H1 (cell line): ENCODE results near the gene TGFBRAP1. TPM values are rescaled to one million over a fixed set of nuclear protein-coding genes. Genes with fewer than 3 reads are reported as not detected.

Experiments
- CBX5 ChIP-seq: fragments of 300-800, 300-1000 bp; sonication (generic); IDR thresholded peaks from 2 replicates; pipeline ENCODE4 v1.7.1; 2016; ENCODE audit warnings: antibody characterized with exemption, low read length, low read depth
- CHD7 ChIP-seq: fragments of 300-600 bp; sonication (generic); IDR thresholded peaks from 2 replicates; pipeline ENCODE4 v1.7.1; 2012; ENCODE audit warnings: low read length, moderate library complexity, mild to moderate bottlenecking, inconsistent platforms; ENCODE audit not compliant: insufficient replicate concordance
- EZH2 ChIP-seq: fragments of 200-600 bp; sonication (generic); IDR thresholded peaks from 2 replicates; pipeline ENCODE4 v1.7.1; 2012; ENCODE audit warnings: low read depth, mild to moderate bottlenecking, moderate library complexity, low read length, inconsistent platforms; ENCODE audit not compliant: severe bottlenecking
- FOSL1 ChIP-seq: IDR thresholded peaks from 2 replicates; pipeline ENCODE4 v1.6.1; 2011; ENCODE audit warnings: mild to moderate bottlenecking, low read depth, low read length, moderate library complexity; ENCODE audit not compliant: insufficient read depth
- GABPA ChIP-seq: IDR thresholded peaks from 2 replicates; pipeline ENCODE4 v1.6.1; 2011; ENCODE audit warnings: mild to moderate bottlenecking, low read length, moderate library complexity, borderline replicate concordance; ENCODE audit not compliant: insufficient read depth
- JUN ChIP-seq: IDR thresholded peaks from 2 replicates; pipeline ENCODE4 v1.6.1; 2011; ENCODE audit warnings: low read depth, mild to moderate bottlenecking, improper control_type of control experiment, low read length
- KDM1A ChIP-seq: fragments of 200-600, 300-600 bp; sonication (generic); IDR thresholded peaks from 2 replicates; pipeline ENCODE4 v1.7.1; 2016; ENCODE audit warnings: mild to moderate bottlenecking, low read length, borderline replicate concordance
- RFX5 ChIP-seq: IDR thresholded peaks from 2 replicates; pipeline ENCODE4 v1.6.1; 2011; ENCODE audit warnings: low read depth, low read length, improper control_type of control experiment, borderline replicate concordance
- SAP30 ChIP-seq: fragments of 300-600 bp; sonication (generic); IDR thresholded peaks from 2 replicates; pipeline ENCODE4 v1.7.1; 2012; ENCODE audit warnings: low read length, moderate library complexity, mild to moderate bottlenecking, inconsistent platforms; ENCODE audit not compliant: insufficient read depth, insufficient replicate concordance
- TBP ChIP-seq: IDR thresholded peaks from 2 replicates; pipeline ENCODE4 v1.6.1; 2011; ENCODE audit warnings: low read depth, low read length, improper control_type of control experiment
- polyA plus RNA-seq, 7 experiments: library from polyadenylated mRNA; depleted of rRNA in 3 of 7; stranded (reverse) in 5 of 7; unstranded in 2 of 7; fragments of >200 nt in 5 of 7; fragments of 200-250 nt in 2 of 7; gene quantifications; 1 replicate in 5 of 7; 2 replicates in 1 of 7; 4 replicates in 1 of 7; pipeline versions ENCODE4 v1.2.1 to v1.2.3, GENCODE V29; 2011 to 2013; ENCODE audit warnings: missing spikeins in 2 of 7, mixed read lengths in 2 of 7
- total RNA-seq: library from RNA; stranded (reverse); fragmentation: NEBNext Ultra II Directional; extraction: Animal tissue kit (Norgen Biotek cat#: 25700); gene quantifications from 2 replicates; pipeline ENCODE4 v1.2.1, GENCODE V29; 2021

Gene TGFBRAP1
- total and polyA plus RNA-seq, 2 of the 8 experiments (the other 6 are each of a cell fraction or from before 2014, with no cell fraction given): 11.2 to 20.2 TPM

- TF ChIP-seq CHD7 (no peak), FOSL1 (no peak), GABPA (no peak), SAP30 (no peak), KDM1A (no peak), JUN (no peak), TBP (no peak), RFX5 (no peak), EZH2 (no peak), CBX5 (no peak)
Measured at GRCh38 chr2:105248316-105249070, 81.0 kb downstream of the TGFBRAP1 start (continued).
